SK-N-SH (cell line): ENCODE results near the gene TET2. TPM values are rescaled to one million over a fixed set of nuclear protein-coding genes. Genes with fewer than 3 reads are reported as not detected.

Experiments
- CTCF ChIA-PET: fragments of 300-600, 350-600 bp; formaldehyde crosslinking; extraction: SDS; loops from one replicate; lab custom pipeline; 2021; lab: Yijun Ruan, JAX
- POLR2A ChIA-PET: fragments of 350-600 bp; sonication (Branson Sonifier 250); formaldehyde crosslinking; extraction: SDS; loops from one replicate; lab custom pipeline; 2020; ENCODE audit warnings: antibody characterized with exemption, inconsistent platforms; lab: Yijun Ruan, JAX
- DNase-seq: peaks from one replicate; pipeline ENCODE4 v3.0.0; 2012
- H2AFZ ChIP-seq: fragments of 200-600 bp; sonication (generic); 2 replicates; pipeline ENCODE4 v1.8.1; 2016; ENCODE audit warnings: antibody characterized with exemption, mild to moderate bottlenecking, low read depth
- H3F3A ChIP-seq: fragments of 200-600 bp; sonication (generic); replicated peaks from 2 replicates; pipeline ENCODE3; 2016; ENCODE audit warnings: antibody characterized with exemption, mild to moderate bottlenecking; ENCODE audit not compliant: insufficient read depth
- H3K27ac ChIP-seq, 2 experiments: fragments of 200-500 bp in 1 of 2; fragments of 200-600 bp in 1 of 2; sonication (Bioruptor generic) in 1 of 2; sonication (generic), shearing (Covaris generic) in 1 of 2; 2 replicates each; pipeline versions ENCODE4 v1.5.1 to v1.6.1; 2014 to 2016; ENCODE audit warnings: low read depth in 2 of 2, inconsistent platforms in 1 of 2, low read length in 1 of 2, mild to moderate bottlenecking in 1 of 2, mixed read lengths in 1 of 2
- H3K27me3 ChIP-seq: fragments of 200-600 bp; sonication (generic), shearing (Covaris generic); 2 replicates; pipeline ENCODE4 v1.6.1; 2016; ENCODE audit warnings: mixed run types; ENCODE audit not compliant: insufficient read depth
- H3K36me3 ChIP-seq, 2 experiments: fragments of 200-500 bp in 1 of 2; fragments of 200-600 bp in 1 of 2; sonication (Bioruptor generic) in 1 of 2; sonication (generic) in 1 of 2; replicated peaks in 1 of 2; 2 replicates each; pipeline versions ENCODE3 to v1.5.1; 2014 to 2016; ENCODE audit warnings: low read length in 1 of 2, mild to moderate bottlenecking in 1 of 2; ENCODE audit not compliant: insufficient read depth in 2 of 2, control insufficient read depth in 1 of 2
- H3K4me1 ChIP-seq, 2 experiments: fragments of 200-500 bp in 1 of 2; fragments of 200-600 bp in 1 of 2; sonication (Bioruptor generic) in 1 of 2; sonication (generic), shearing (Covaris generic) in 1 of 2; 2 replicates each; pipeline versions ENCODE4 v1.5.1 to v1.6.1; 2014 to 2016; ENCODE audit warnings: low read depth in 1 of 2, low read length in 1 of 2, mixed run types in 1 of 2; ENCODE audit not compliant: insufficient read depth in 2 of 2, control insufficient read depth in 1 of 2
- H3K4me2 ChIP-seq: fragments of 200-600 bp; sonication (generic), shearing (Covaris generic); 2 replicates; pipeline ENCODE4 v1.6.1; 2017; ENCODE audit warnings: mixed run types
- H3K4me3 ChIP-seq, 2 experiments: fragments of 200-500 bp in 1 of 2; fragments of 200-600 bp in 1 of 2; sonication (Bioruptor generic) in 1 of 2; sonication (generic), shearing (Covaris generic) in 1 of 2; 2 replicates each; pipeline versions ENCODE4 v1.5.1 to v1.8.1; 2014 to 2016; ENCODE audit warnings: low read depth in 2 of 2, inconsistent platforms in 1 of 2, low read length in 1 of 2, mild to moderate bottlenecking in 1 of 2, mixed read lengths in 1 of 2, moderate library complexity in 1 of 2
- H3K79me2 ChIP-seq: fragments of 200-600 bp; sonication (generic); 2 replicates; pipeline ENCODE4 v1.8.1; 2017; ENCODE audit warnings: mild to moderate bottlenecking; ENCODE audit not compliant: insufficient read depth
- H3K9ac ChIP-seq: fragments of 200-600 bp; sonication (generic); 2 replicates; pipeline ENCODE4 v1.6.1; 2017; ENCODE audit warnings: mixed run types
- H3K9me2 ChIP-seq: fragments of 200-600 bp; sonication (generic); 2 replicates; pipeline ENCODE4 v1.6.1; 2017; ENCODE audit warnings: mixed run types
- H3K9me3 ChIP-seq: fragments of 200-600 bp; sonication (generic); 2 replicates; pipeline ENCODE4 v1.6.1; 2017; ENCODE audit warnings: mixed run types, mild to moderate bottlenecking, moderate library complexity
- H4K20me1 ChIP-seq: fragments of 200-600 bp; sonication (generic); 2 replicates; pipeline ENCODE4 v1.6.1; 2017; ENCODE audit warnings: mild to moderate bottlenecking, mixed run types; ENCODE audit not compliant: insufficient read depth
- EP300 ChIP-seq, 2 experiments: IDR thresholded peaks; 2 replicates each; pipeline versions ENCODE4 v1.4.0 to v1.6.1; 2012; ENCODE audit warnings: borderline replicate concordance in 1 of 2, low read depth in 1 of 2, low read length in 1 of 2
- FOSL2 ChIP-seq: IDR thresholded peaks from 2 replicates; pipeline ENCODE4 v1.4.0; 2012; ENCODE audit warnings: low read depth, mild to moderate bottlenecking, moderate library complexity, borderline replicate concordance
- FOXJ3 ChIP-seq: sonication (generic); formaldehyde crosslinking; IDR thresholded peaks from 2 replicates; pipeline ENCODE4 v1.5.1; 2020; ENCODE audit warnings: mild to moderate bottlenecking, missing genetic modification reagents
- FOXM1 ChIP-seq: IDR thresholded peaks from 2 replicates; pipeline ENCODE4 v1.4.0; 2012; ENCODE audit warnings: low read depth, mild to moderate bottlenecking
- GATA2 ChIP-seq: sonication (generic); formaldehyde crosslinking; IDR thresholded peaks from 2 replicates; pipeline ENCODE4 v1.5.0; 2020; ENCODE audit warnings: mild to moderate bottlenecking, missing genetic modification reagents
- JUND ChIP-seq: IDR thresholded peaks from 2 replicates; pipeline ENCODE4 v1.4.0; 2012
- MAX ChIP-seq: IDR thresholded peaks from 2 replicates; pipeline ENCODE4 v1.4.0; 2012; ENCODE audit warnings: low read depth
- MEF2A ChIP-seq: IDR thresholded peaks from 2 replicates; pipeline ENCODE4 v1.4.0; 2012; ENCODE audit warnings: low read depth, borderline replicate concordance
- MXI1 ChIP-seq: IDR thresholded peaks from 2 replicates; pipeline ENCODE4 v1.6.1; 2012; ENCODE audit warnings: mild to moderate bottlenecking, low read depth, low read length, improper control_type of control experiment
- NFIC ChIP-seq: IDR thresholded peaks from 2 replicates; pipeline ENCODE4 v1.4.0; 2012; ENCODE audit warnings: borderline replicate concordance
- PBX3 ChIP-seq: IDR thresholded peaks from 2 replicates; pipeline ENCODE4; 2012
- POLR2AphosphoS5 ChIP-seq: IDR thresholded peaks from 2 replicates; pipeline ENCODE4 v1.6.1; 2012; ENCODE audit warnings: low read depth, low read length
- RAD21 ChIP-seq: IDR thresholded peaks from 2 replicates; pipeline ENCODE4 v1.6.1; 2012; ENCODE audit warnings: mild to moderate bottlenecking, low read length
- RFX5 ChIP-seq: IDR thresholded peaks from 2 replicates; pipeline ENCODE4 v1.6.1; 2012; ENCODE audit warnings: mild to moderate bottlenecking, improper control_type of control experiment, low read length
- SMC3 ChIP-seq: IDR thresholded peaks from 2 replicates; pipeline ENCODE4 v1.6.1; 2012; ENCODE audit warnings: low read depth, low read length, improper control_type of control experiment
- TCF12 ChIP-seq: IDR thresholded peaks from 2 replicates; pipeline ENCODE4 v1.4.0; 2012
- USF1 ChIP-seq: IDR thresholded peaks from 2 replicates; pipeline ENCODE4 v1.4.0; 2012; ENCODE audit warnings: low read depth, borderline replicate concordance
- WGBS: methylation state at CpG from one replicate; pipeline ENCODE4 v1.1.6; 2017; ENCODE audit warnings: low lambda C conversion rate; 5-methylcytosine and 5-hydroxymethylcytosine counted together
- polyA plus RNA-seq, 3 experiments: library from polyadenylated mRNA; depleted of rRNA; stranded (reverse); fragments of >200 nt; gene quantifications; 2 replicates each; pipeline ENCODE4 v1.2.3, GENCODE V29; 2012

Gene TET2
- polyA plus RNA-seq, 1 of the 3 experiments (the other 2 are of a cell fraction), result 3.5 TPM

GRCh38 chr4:105197777-105198176, 51.1 kb downstream of the TET2 start:
- no peaks in the 10 kb centered on the region for H3K9me2 ChIP-seq
- H3K4me3 ChIP-seq, result no peak overlapping the region
- WGBS, result 60% methylated on average over 3 of the region's 3 CpGs
- H3F3A ChIP-seq, result peaks cover 24% of the 10 kb centered on the region
- no peak for TF ChIP-seq GATA2 (CRISPR knock-in tag)
- no peak for TF ChIP-seq RAD21
- peak; percentile 13; the same call in 1 of the 2 replicates for TF ChIP-seq FOSL2
- 0 out of 2 replicates have a peak, but pooled peaks have one; percentile 6 for TF ChIP-seq JUND
- no peak for TF ChIP-seq USF1
- TF ChIP-seq POLR2AphosphoS5, result no peak
- H3K27me3 ChIP-seq, result no peaks in the 10 kb centered on the region
- peaks cover 76% of the 10 kb centered on the region for H3K79me2 ChIP-seq
- DNase-seq, result no peak
- H4K20me1 ChIP-seq, result no peaks in the 10 kb centered on the region; the same call in 1 of the 2 replicates
- H3K4me2 ChIP-seq, result no peak overlapping the region
- CTCF ChIA-PET, result interaction anchor here (1.1 kb wide), 1 partner anchor 36 kb away, joined by 5 read pairs; no protein-coding TSS in a partner anchor
- no peak overlapping the region for H3K9ac ChIP-seq
- peaks cover 0 to 57% of the 10 kb centered on the region in 2 experiments; a peak in 3 of 4 replicates for H3K4me1 ChIP-seq
- peak overlapping the region in 1 of 2 experiments; percentile 60; a peak in 2 of 4 replicates for H3K27ac ChIP-seq
- POLR2A ChIA-PET, result no interaction called here
- no peak overlapping the region for H2AFZ ChIP-seq
- no peaks in the 10 kb centered on the region for H3K9me3 ChIP-seq
- H3K36me3 ChIP-seq, result peaks cover 3 to 22% of the 10 kb centered on the region in 2 experiments

GRCh38 chr4:105198541-105198940, 51.9 kb downstream of the TET2 start:
- peaks cover 0 to 51% of the 10 kb centered on the region in 2 experiments; a peak in 2 of 4 replicates for H3K4me1 ChIP-seq
- 87% methylated on average over 2 of the region's 2 CpGs for WGBS
- H3K79me2 ChIP-seq, result peaks cover 72% of the 10 kb centered on the region
- H3K4me3 ChIP-seq, result no peak overlapping the region
- no peaks in the 10 kb centered on the region for H3K9me2 ChIP-seq
- DNase-seq, result no peak
- H3K9me3 ChIP-seq, result no peaks in the 10 kb centered on the region
- no peaks in the 10 kb centered on the region; the same call in 1 of the 2 replicates for H4K20me1 ChIP-seq
- H2AFZ ChIP-seq, result no peak overlapping the region
- POLR2A ChIA-PET, result no interaction called here
- H3K9ac ChIP-seq, result no peak overlapping the region
- CTCF ChIA-PET, result interaction anchor here (1.1 kb wide), 1 partner anchor 36 kb away, joined by 5 read pairs; no protein-coding TSS in a partner anchor
- H3F3A ChIP-seq, result peaks cover 20% of the 10 kb centered on the region
- no peaks in the 10 kb centered on the region for H3K27me3 ChIP-seq
- no peak overlapping the region for H3K4me2 ChIP-seq
- peaks cover 3 to 22% of the 10 kb centered on the region in 2 experiments for H3K36me3 ChIP-seq
- peak overlapping the region in 1 of 2 experiments; percentile 60; a peak in 2 of 4 replicates for H3K27ac ChIP-seq
- TF ChIP-seq USF1 (no peak), FOXM1 (no peak), POLR2AphosphoS5 (no peak), TCF12 (no peak), RAD21 (no peak), MXI1 (no peak), PBX3 (no peak), MEF2A (no peak), SMC3 (no peak), MAX (no peak), FOXJ3 (CRISPR knock-in tag) (no peak), RFX5 (no peak), FOSL2 (no peak), EP300 (IDR thresholded peaks at IDR 0.05; ENCODE audit: borderline replicate concordance in 1 of 2, low read depth in 1 of 2, low read length in 1 of 2) (no peak), NFIC (no peak), JUND (no peak)
